HG03571 (cell line): ENCODE data around the gene SLC6A13.
"Not testable (repeated sequence)": the region's sequence is repeated elsewhere in the genome, so short reads cannot be mapped to it uniquely, and the experiment has no call there.

ENCODE experiments used
- ATAC-seq: cut with Tn5 transposase; IDR thresholded peaks from one replicate; pipeline ENCODE4 v1.9.1; 2021; ENCODE audit not compliant: unreplicated experiment

The SLC6A13 gene

GRCh38 chr12:217029-217428, 45.6 kb downstream of the SLC6A13 start:
- ATAC-seq = not testable (repeated sequence)

- ATAC-seq = no peak
Observed at GRCh38 chr12:215116-215515, 47.5 kb downstream of the SLC6A13 start.

DNA sequence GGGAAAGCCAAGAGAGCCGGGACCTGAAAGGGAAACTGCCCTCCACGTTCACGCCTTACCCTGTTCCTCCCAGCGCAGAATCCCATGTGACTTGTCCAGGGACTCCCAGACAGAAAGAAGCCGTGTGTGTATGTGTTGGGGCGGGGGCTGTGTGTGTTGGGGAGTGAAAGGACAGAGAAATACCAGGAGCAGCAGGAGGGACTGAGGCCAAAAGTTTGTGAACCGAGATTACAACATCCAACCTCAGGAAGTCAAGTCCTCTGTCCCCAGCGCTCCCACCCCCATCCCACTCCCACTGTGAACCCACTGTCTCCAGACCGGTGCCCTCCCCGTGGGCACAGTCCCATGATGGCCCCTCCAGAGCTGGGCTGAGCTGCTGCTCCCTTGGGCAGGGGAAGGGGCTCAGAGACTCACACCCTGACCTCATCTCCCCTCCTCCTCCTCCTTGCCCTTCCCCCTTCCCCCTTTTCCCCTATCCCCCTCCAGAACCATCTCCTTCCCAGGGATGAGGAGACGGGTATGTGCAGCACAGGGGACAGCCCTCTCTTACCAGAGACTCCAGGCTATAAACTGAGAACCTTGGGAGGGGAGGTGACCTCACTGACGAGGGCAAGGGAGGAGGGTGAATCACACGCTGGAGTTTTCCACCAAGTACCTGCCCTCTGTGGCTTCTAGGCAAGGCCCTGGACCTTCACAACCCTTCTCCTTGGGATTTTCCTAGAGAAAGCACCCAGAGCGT, 48.5 kb downstream of the SLC6A13 start, which contains the start of gene SLC6A12:
Gene SLC6A12, minus strand, starts transcription at position 155 of the 739 bp plus-strand sequence. CDS start 4,171 bp downstream, outside the sequence.
- ATAC-seq = no peak

DNA sequence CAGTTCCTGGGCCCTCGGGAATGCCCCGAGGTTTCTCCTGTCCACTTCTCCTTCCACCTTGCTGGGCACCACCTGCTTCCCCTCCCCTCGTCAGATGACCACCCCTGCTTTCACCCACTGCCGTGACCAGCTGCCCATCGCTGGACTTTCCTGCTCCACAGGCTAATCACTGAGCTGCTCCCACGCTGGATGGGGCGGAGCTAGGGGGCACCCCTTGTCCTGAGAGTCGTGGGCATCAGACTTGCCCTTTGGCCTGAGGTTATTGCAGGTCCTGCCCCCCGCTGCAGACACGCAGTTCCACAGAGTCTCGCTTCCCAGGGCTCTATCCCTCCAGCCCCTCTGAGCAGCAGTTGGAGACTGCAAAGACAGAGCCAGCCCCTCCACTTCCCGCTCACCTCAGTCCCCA, 49.1 kb downstream of the SLC6A13 start:
- no peak for ATAC-seq

- ATAC-seq = no peak
Observed at GRCh38 chr12:212715-213526, 49.7 kb downstream of the SLC6A13 start.

GRCh38 chr12:212415-212714, 50.3 kb downstream of the SLC6A13 start:
- ATAC-seq = no peak

DNA sequence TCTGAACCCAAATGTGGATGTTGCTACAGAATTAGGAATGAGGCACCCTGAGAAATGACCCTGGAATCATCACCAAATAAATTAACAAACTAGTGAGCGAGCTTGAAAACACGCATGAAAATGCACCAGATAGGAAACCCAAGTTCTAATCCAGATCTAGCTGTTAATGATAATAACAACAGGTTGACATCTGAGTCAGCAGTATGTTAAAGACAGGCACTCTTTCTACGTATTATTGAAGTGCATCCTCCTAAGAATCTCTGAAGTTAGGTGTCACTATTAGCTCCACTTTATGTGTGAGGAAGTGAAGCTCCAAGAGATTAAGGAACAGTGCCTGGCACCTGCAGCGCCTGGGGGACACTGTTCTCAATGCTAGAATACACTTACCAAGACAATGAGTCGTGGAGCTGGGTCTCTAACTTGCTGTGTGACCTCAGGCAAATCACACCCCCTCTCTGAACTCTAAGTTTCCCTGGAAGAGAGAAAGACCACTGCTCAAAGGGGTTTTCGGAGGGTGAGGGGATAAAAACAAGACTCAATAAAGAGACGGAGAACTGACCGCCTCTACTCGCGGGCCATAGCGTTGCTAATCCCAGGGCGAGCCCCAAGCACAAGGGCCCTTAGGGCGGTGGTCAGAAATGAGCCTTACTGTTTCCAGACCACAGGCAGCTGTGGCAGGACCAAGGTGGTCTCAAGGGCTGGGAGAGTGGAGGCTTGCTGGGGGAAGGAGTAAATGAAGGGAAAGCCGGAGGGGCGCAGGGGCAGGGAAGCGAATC, 50.8 kb downstream of the SLC6A13 start:
- no peak for ATAC-seq

DNA sequence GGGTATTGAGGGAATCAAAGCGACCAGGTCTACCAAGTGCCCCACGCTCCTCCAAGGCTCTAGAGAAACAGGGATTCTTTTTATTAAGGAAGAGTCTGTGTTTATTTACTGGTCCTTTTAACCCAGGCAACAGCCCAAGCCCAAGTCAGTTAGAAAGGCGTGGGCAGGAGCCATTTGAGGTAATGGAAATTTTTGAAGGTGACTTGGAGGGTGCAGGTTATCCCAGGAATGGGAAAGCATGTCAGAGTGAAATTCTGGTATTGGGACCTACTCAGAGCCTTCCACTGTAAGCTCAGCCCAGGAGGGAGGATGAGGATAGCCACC, 51.5 kb downstream of the SLC6A13 start:
- no peak for ATAC-seq

DNA sequence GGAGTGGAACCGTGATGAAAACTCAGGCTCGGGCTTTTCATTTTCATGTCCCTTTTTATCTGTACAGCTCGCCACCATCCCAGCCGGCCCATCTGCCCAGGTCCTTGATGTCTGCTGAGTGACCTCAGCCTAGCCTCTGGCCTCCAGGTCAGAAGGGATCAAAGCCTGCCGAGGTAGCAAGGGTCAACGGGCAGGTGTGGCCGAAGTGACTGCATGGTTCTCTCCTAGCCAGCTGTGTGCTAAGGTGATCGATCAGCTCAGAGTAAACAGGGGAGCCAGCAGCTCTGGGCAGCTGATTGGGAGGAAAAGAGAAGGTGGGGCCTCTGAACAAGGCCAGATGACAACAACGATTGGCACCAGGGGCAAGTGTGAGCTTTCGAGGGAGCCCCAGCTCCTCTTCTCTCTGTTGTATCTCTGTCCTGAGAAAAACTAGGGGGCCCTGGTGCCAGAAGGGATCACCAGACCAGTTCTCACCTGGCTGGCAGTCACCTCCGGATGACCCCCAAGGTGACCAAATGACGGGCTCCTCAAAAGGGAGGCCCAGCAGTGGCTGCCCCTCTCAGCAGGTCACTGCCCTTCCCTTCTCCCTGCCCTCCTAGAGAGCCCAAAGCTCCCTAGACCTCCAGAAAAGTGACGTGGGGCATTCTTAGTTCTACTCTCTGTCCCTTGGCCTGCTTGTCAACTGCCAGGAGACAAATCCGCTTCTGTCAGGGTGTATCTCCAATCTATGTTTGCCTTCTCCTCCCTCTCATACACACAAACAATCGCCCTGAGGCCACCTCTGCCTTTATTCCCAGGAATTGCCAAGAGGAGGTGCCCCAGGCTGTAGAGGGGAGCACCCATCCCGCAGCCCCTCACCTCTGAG, 52.1 kb downstream of the SLC6A13 start:
- ATAC-seq = no peak

- no peak for ATAC-seq
Observed at GRCh38 chr12:209851-210250, 52.8 kb downstream of the SLC6A13 start.

GRCh38 chr12:209246-209645, 53.4 kb downstream of the SLC6A13 start:
- ATAC-seq = no peak

- no peak for ATAC-seq
Observed at GRCh38 chr12:208813-209212, 53.8 kb downstream of the SLC6A13 start.

GRCh38 chr12:207804-208203, 54.8 kb downstream of the SLC6A13 start:
- no peak for ATAC-seq

- no peak for ATAC-seq
Observed at GRCh38 chr12:206746-207440, 55.7 kb downstream of the SLC6A13 start.

DNA sequence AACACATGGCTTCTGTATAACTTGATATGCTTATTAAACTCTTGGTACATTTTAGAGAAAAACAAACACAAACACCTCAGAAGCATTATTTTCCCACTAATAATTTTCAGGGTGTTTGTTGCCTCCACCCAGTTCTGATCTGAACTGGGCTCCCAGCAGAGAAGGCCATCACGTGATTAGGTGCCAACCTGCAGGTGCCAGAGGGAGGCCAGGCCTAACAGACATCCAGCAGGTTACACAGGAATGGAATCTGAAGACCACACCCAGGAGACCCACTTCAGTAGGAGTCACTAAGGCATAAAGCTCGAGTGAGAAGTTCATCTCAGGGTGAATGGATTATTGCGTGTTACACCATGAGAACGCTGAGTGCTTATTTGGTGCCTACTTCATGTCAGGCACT, 57.6 kb downstream of the SLC6A13 start:
- ATAC-seq = no peak

- no peak for ATAC-seq
Observed at GRCh38 chr12:204261-204678, 58.4 kb downstream of the SLC6A13 start.

- no peak for ATAC-seq
Observed at GRCh38 chr12:203462-204260, 59.0 kb downstream of the SLC6A13 start.

GRCh38 chr12:203074-203461, 59.6 kb downstream of the SLC6A13 start:
- ATAC-seq = no peak

DNA sequence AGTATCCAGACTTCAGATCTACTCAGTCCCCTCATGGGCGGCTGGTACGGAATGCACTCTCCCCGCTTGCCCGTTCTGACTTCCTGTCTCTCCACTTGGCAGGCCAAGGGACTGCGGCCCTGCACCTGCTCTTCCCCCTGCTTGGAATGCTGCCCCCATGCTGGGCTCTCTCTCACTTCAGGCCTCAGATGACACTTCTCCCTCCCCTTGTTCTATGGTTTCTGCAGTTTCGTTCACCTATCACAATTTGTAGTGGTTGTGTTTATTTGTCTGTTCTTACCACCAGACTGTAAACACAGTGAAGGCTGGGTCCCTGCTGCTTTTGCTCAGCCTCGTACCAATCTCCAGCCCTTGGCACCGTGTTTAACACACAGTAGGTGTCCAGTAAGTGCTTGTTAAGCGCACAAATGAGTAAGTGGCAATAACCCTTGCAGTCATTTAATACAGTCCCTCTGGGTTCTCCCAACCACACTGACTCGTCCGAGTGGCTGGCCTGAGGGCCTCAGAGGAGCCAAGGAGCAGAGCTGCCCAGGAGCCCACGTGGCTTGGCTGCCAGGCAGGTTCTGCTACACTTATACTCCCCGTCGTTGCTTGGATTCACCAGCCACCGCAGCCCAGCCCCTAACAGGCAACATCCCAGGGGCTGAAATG, 60.4 kb downstream of the SLC6A13 start:
- ATAC-seq = no peak
